Upper lobe of left lung (tissue), 6 donors: Measurements from ENCODE around the gene ZNF438. TPM values are rescaled to one million over a fixed set of nuclear protein-coding genes. Genes with fewer than 3 reads are reported as not detected.
A peak's percentile ranks its signal among the peaks of the same experiment; 100 is the strongest.

Experiments used
- ATAC-seq, 2 donors: fragments of 200-7000 bp; cut with Tn5 transposase; one replicate each; pipeline ENCODE4 v1.9.1; 2022; ENCODE audit warnings: mild to moderate bottlenecking in 2 of 2, moderate library complexity in 2 of 2; ENCODE audit not compliant: low FRiP score in 2 of 2
- DNase-seq, 2 donors: peaks; one replicate each; pipeline ENCODE4 v3.0.0-alpha.2; 2019 to 2020
- H3K27ac ChIP-seq, 4 donors: fragments of 200-600 bp; sonication (generic); one replicate each; pipeline ENCODE4 v1.5.1; 2016 to 2019
- H3K27me3 ChIP-seq, 4 donors: fragments of 200-600 bp; sonication (generic); one replicate each; pipeline ENCODE4 v1.5.1; 2017 to 2019
- H3K36me3 ChIP-seq, 4 donors: fragments of 200-600 bp; sonication (generic); one replicate each; pipeline ENCODE4 v1.5.1; 2016 to 2019
- H3K4me1 ChIP-seq, 4 donors: fragments of 200-600 bp; sonication (generic); one replicate each; pipeline ENCODE4 v1.5.1; 2018 to 2019
- H3K4me3 ChIP-seq, 4 donors: fragments of 200-600 bp; sonication (generic); one replicate each; pipeline ENCODE4 v1.5.1; 2017 to 2019; ENCODE audit warnings: mild to moderate bottlenecking in 2 of 4, moderate library complexity in 1 of 4
- H3K9me3 ChIP-seq, 4 donors: fragments of 200-600 bp; sonication (generic); one replicate each; pipeline ENCODE4 v1.5.1; 2018 to 2019
- CTCF ChIP-seq, 6 experiments: fragments of 450-650 bp in 4 of 6; fragments of 200-600 bp in 2 of 6; sonication (generic) in 2 of 6; IDR thresholded peaks; one replicate each; pipeline ENCODE4 v1.5.1; 2016 to 2019; ENCODE audit warnings: antibody characterized with exemption in 6 of 6
- EP300 ChIP-seq, 4 donors: sonication (generic); formaldehyde crosslinking; IDR thresholded peaks; one replicate each; pipeline ENCODE4 v1.5.1; 2017; ENCODE audit warnings: antibody characterized with exemption in 4 of 4, control low read depth in 2 of 4
- POLR2A ChIP-seq, 4 donors: fragments of 450-650 bp; IDR thresholded peaks; one replicate each; pipeline ENCODE4 v1.5.1; 2016 to 2017; ENCODE audit warnings: antibody characterized with exemption in 4 of 4, mild to moderate bottlenecking in 2 of 4
- POLR2AphosphoS5 ChIP-seq, 2 donors: sonication (generic); formaldehyde crosslinking; IDR thresholded peaks; one replicate each; pipeline ENCODE4 v1.5.1; 2017; ENCODE audit warnings: antibody characterized with exemption in 2 of 2
- WGBS, 2 donors: methylation state at CpG; one replicate each; pipeline ENCODE4 v1.1.5; 2017 to 2018; 5-methylcytosine and 5-hydroxymethylcytosine counted together
- total RNA-seq, 6 donors: library from RNA; depleted of rRNA in 4 of 6; stranded (reverse); fragments of >200 nt in 4 of 6; gene quantifications; one replicate each; pipeline versions ENCODE4 v1.1.0 to v1.2.1, GENCODE V29; 2016 to 2021
- donor health status: DM: no; HTN: no; CAD: no; lungs with moderate emphysema.
- donor health status: DM: no; HTN: yes; CAD: no; lungs with severe emphysema.

ZNF438 gene
- total RNA-seq, 6 donors from 2014 or later = 10.5 to 25.1 (median 13.7) TPM

- DNase-seq (no peak), ATAC-seq (no peak)
- H3K4me1 ChIP-seq = peaks cover 11 to 19% (median 17%) of the 10 kb centered on the region in 4 donors
- H3K9me3 ChIP-seq = no peaks in the 10 kb centered on the region
- no peaks in the 10 kb centered on the region for H3K27me3 ChIP-seq
- H3K36me3 ChIP-seq = no peaks in the 10 kb centered on the region
- 63 to 74% methylated on average over 3 of the region's 3 CpGs for WGBS, 2 donors
- TF ChIP-seq CTCF (IDR thresholded peaks at IDR 0.05) = no peak
- TF ChIP-seq EP300 (IDR thresholded peaks at IDR 0.05) = no peak
- TF ChIP-seq POLR2AphosphoS5 (IDR thresholded peaks at IDR 0.05) = no peak
- no peak for TF ChIP-seq POLR2A (IDR thresholded peaks at IDR 0.05)
- no peak overlapping the region for H3K4me3 ChIP-seq
- H3K27ac ChIP-seq = peak overlapping the region in 1 of 4 donors; percentile 18
These were observed 18.3 kb downstream of the ZNF438 start for GRCh38 chr10:31013331-31013730.

GRCh38 chr10:31011665-31012022 is 20.0 kb downstream of the ZNF438 start:
- no peak for TF ChIP-seq POLR2A (IDR thresholded peaks at IDR 0.05)
- no peak for TF ChIP-seq EP300 (IDR thresholded peaks at IDR 0.05)
- TF ChIP-seq CTCF (IDR thresholded peaks at IDR 0.05) = no peak
- TF ChIP-seq POLR2AphosphoS5 (IDR thresholded peaks at IDR 0.05) = no peak
- DNase-seq = no peak
- H3K4me3 ChIP-seq = no peak overlapping the region
- ATAC-seq = no peak
- H3K36me3 ChIP-seq = no peaks in the 10 kb centered on the region
- 63 to 72% methylated on average over 3 of the region's 3 CpGs for WGBS, 2 donors
- H3K9me3 ChIP-seq = no peaks in the 10 kb centered on the region
- H3K4me1 ChIP-seq = peaks cover 12 to 20% (median 15%) of the 10 kb centered on the region in 4 donors
- H3K27me3 ChIP-seq = no peaks in the 10 kb centered on the region
- peak overlapping the region; percentile 33 to 75 (median 48) for H3K27ac ChIP-seq

- no peak for DNase-seq
- Histone ChIP-seq H3K4me3 (no peak overlapping the region), H3K36me3 (no peaks in the 10 kb centered on the region), H3K27ac (peak overlapping the region; percentile 33 to 75 (median 57)), H3K4me1 (peaks cover 14 to 24% (median 15%) of the 10 kb centered on the region in 4 donors), H3K9me3 (no peaks in the 10 kb centered on the region), H3K27me3 (no peaks in the 10 kb centered on the region)
- peak in 1 of 2 donors; percentile 55 for ATAC-seq
- WGBS, 2 donors = 50 to 62% methylated on average over 7 to 8 of the region's 8 CpGs
- TF ChIP-seq EP300 (IDR thresholded peaks at IDR 0.05) (peak in 1 of 4 donors; percentile 37), CTCF (IDR thresholded peaks at IDR 0.05) (no peak), POLR2AphosphoS5 (IDR thresholded peaks at IDR 0.05) (peak in 1 of 2 donors; percentile 25), POLR2A (IDR thresholded peaks at IDR 0.05) (no peak)
These were observed 20.5 kb downstream of the ZNF438 start for GRCh38 chr10:31011017-31011664.

GRCh38 chr10:31010062-31010461 is 21.6 kb downstream of the ZNF438 start:
- TF ChIP-seq EP300 (IDR thresholded peaks at IDR 0.05) = no peak
- no peak for TF ChIP-seq POLR2A (IDR thresholded peaks at IDR 0.05)
- TF ChIP-seq CTCF (IDR thresholded peaks at IDR 0.05) = no peak
- no peak for TF ChIP-seq POLR2AphosphoS5 (IDR thresholded peaks at IDR 0.05)
- no peaks in the 10 kb centered on the region for H3K36me3 ChIP-seq
- H3K27ac ChIP-seq = peak overlapping the region in 1 of 4 donors; percentile 44
- H3K4me3 ChIP-seq = no peak overlapping the region
- no peaks in the 10 kb centered on the region for H3K9me3 ChIP-seq
- no peaks in the 10 kb centered on the region for H3K27me3 ChIP-seq
- ATAC-seq (no peak), DNase-seq (no peak)
- WGBS, 2 donors = 93 to 98% methylated on average over 2 of the region's 2 CpGs
- peaks cover 15 to 27% (median 19%) of the 10 kb centered on the region in 4 donors for H3K4me1 ChIP-seq

GRCh38 chr10:31005895-31006294 is 25.8 kb downstream of the ZNF438 start:
- 95 to 100% methylated on average over 1 of the region's 1 CpG for WGBS, 2 donors
- H3K4me3 ChIP-seq = no peak overlapping the region
- no peak for TF ChIP-seq EP300 (IDR thresholded peaks at IDR 0.05)
- no peaks in the 10 kb centered on the region for H3K36me3 ChIP-seq
- peak overlapping the region in 1 of 4 donors; percentile 69 for H3K27ac ChIP-seq
- ATAC-seq (no peak), DNase-seq (no peak)
- H3K4me1 ChIP-seq = peaks cover 4 to 28% (median 17%) of the 10 kb centered on the region in 4 donors
- no peaks in the 10 kb centered on the region for H3K9me3 ChIP-seq
- H3K27me3 ChIP-seq = no peaks in the 10 kb centered on the region
